Measurements from ENCODE around the gene ABLIM1.

Gene ABLIM1

GRCh38 chr10:114458216-114458920, 199.7 kb downstream of the ABLIM1 start:
- Histone ChIP-seq H3K9ac (no peak overlapping the region), H3K4me1 (no peaks in the 10 kb centered on the region), H3K36me3 (no peaks in the 10 kb centered on the region), H3K4me3 (no peak overlapping the region), H3K4me2 (no peak overlapping the region), H3K27ac (no peak overlapping the region), H3K27me3 (no peaks in the 10 kb centered on the region), H4K20me1 (no peaks in the 10 kb centered on the region), H3K9me3 (no peaks in the 10 kb centered on the region)
- TF ChIP-seq Cebpa-rat (IDR thresholded peaks at IDR 0.05) = no peak

- Histone ChIP-seq H3K27ac (no peak overlapping the region), H3K9me3 (no peaks in the 10 kb centered on the region), H3K9ac (no peak overlapping the region), H4K20me1 (no peaks in the 10 kb centered on the region), H3K4me2 (no peak overlapping the region), H3K27me3 (no peaks in the 10 kb centered on the region), H3K4me1 (no peaks in the 10 kb centered on the region), H3K36me3 (no peaks in the 10 kb centered on the region), H3K4me3 (no peak overlapping the region)
- TF ChIP-seq Cebpa-rat (IDR thresholded peaks at IDR 0.05) = no peak
Measured at GRCh38 chr10:114453576-114453975, 204.5 kb downstream of the ABLIM1 start.

GRCh38 chr10:114448897-114449296, 209.2 kb downstream of the ABLIM1 start:
- no peak for TF ChIP-seq Cebpa-rat (IDR thresholded peaks at IDR 0.05)
- peaks cover 7% of the 10 kb centered on the region for H3K4me1 ChIP-seq

GRCh38 chr10:114445332-114445731, 212.7 kb downstream of the ABLIM1 start:
- Histone ChIP-seq H3K27ac (no peak overlapping the region), H3K4me1 (peaks cover 7% of the 10 kb centered on the region), H3K9ac (no peak overlapping the region), H3K4me3 (no peak overlapping the region), H4K20me1 (no peaks in the 10 kb centered on the region), H3K36me3 (no peaks in the 10 kb centered on the region), H3K4me2 (peak overlapping the region; percentile 45), H3K27me3 (no peaks in the 10 kb centered on the region), H3K9me3 (no peaks in the 10 kb centered on the region)
- no peak for TF ChIP-seq Cebpa-rat (IDR thresholded peaks at IDR 0.05)

More at GRCh38 chr10:114448897-114449296, 209.2 kb downstream of the ABLIM1 start:
- Histone ChIP-seq H3K4me3 (no peak overlapping the region), H3K36me3 (no peaks in the 10 kb centered on the region), H3K9me3 (no peaks in the 10 kb centered on the region), H4K20me1 (no peaks in the 10 kb centered on the region), H3K27me3 (no peaks in the 10 kb centered on the region), H3K4me2 (no peak overlapping the region), H3K9ac (no peak overlapping the region), H3K27ac (no peak overlapping the region)

GRCh38 chr10:114444819-114445218, 213.3 kb downstream of the ABLIM1 start:
- H3K4me3 ChIP-seq = no peak overlapping the region
- no peaks in the 10 kb centered on the region for H3K36me3 ChIP-seq
- H3K9me3 ChIP-seq = no peaks in the 10 kb centered on the region
- H3K27me3 ChIP-seq = no peaks in the 10 kb centered on the region
- no peak overlapping the region for H3K27ac ChIP-seq
- no peak overlapping the region for H3K4me2 ChIP-seq
- no peaks in the 10 kb centered on the region for H4K20me1 ChIP-seq
- TF ChIP-seq Cebpa-rat (IDR thresholded peaks at IDR 0.05) = no peak
- H3K4me1 ChIP-seq = peaks cover 7% of the 10 kb centered on the region
- H3K9ac ChIP-seq = no peak overlapping the region

- Histone ChIP-seq H3K27me3 (no peaks in the 10 kb centered on the region), H3K36me3 (no peaks in the 10 kb centered on the region), H3K4me1 (peaks cover 7% of the 10 kb centered on the region), H4K20me1 (no peaks in the 10 kb centered on the region), H3K4me2 (no peak overlapping the region), H3K9ac (no peak overlapping the region), H3K9me3 (no peaks in the 10 kb centered on the region), H3K27ac (no peak overlapping the region), H3K4me3 (no peak overlapping the region)
- no peak for TF ChIP-seq Cebpa-rat (IDR thresholded peaks at IDR 0.05)
Measured at GRCh38 chr10:114442091-114442630, 215.9 kb downstream of the ABLIM1 start.

- H3K36me3 ChIP-seq = no peaks in the 10 kb centered on the region
- no peak overlapping the region for H3K9ac ChIP-seq
Measured at GRCh38 chr10:114441107-114441506, 217.0 kb downstream of the ABLIM1 start.

GRCh38 chr10:114437473-114438292, 220.4 kb downstream of the ABLIM1 start:
- Histone ChIP-seq H3K4me1 (no peaks in the 10 kb centered on the region), H3K27me3 (no peaks in the 10 kb centered on the region), H4K20me1 (no peaks in the 10 kb centered on the region), H3K4me2 (no peak overlapping the region), H3K9me3 (no peaks in the 10 kb centered on the region), H3K36me3 (no peaks in the 10 kb centered on the region), H3K9ac (no peak overlapping the region), H3K4me3 (no peak overlapping the region), H3K27ac (no peak overlapping the region)
- TF ChIP-seq Cebpa-rat (IDR thresholded peaks at IDR 0.05) = no peak

More at GRCh38 chr10:114441107-114441506, 217.0 kb downstream of the ABLIM1 start:
- no peaks in the 10 kb centered on the region for H3K9me3 ChIP-seq
- H3K27ac ChIP-seq = no peak overlapping the region
- H3K4me3 ChIP-seq = no peak overlapping the region
- TF ChIP-seq Cebpa-rat (IDR thresholded peaks at IDR 0.05) = no peak
- no peak overlapping the region for H3K4me2 ChIP-seq
- H3K4me1 ChIP-seq = peaks cover 7% of the 10 kb centered on the region
- H3K27me3 ChIP-seq = no peaks in the 10 kb centered on the region
- H4K20me1 ChIP-seq = no peaks in the 10 kb centered on the region

- no peaks in the 10 kb centered on the region for H3K9me3 ChIP-seq
- no peak overlapping the region for H3K4me3 ChIP-seq
- H3K9ac ChIP-seq = no peak overlapping the region
- H3K4me2 ChIP-seq = no peak overlapping the region
- H3K4me1 ChIP-seq = no peaks in the 10 kb centered on the region
- no peak for TF ChIP-seq Cebpa-rat (IDR thresholded peaks at IDR 0.05)
- no peak overlapping the region for H3K27ac ChIP-seq
- H3K27me3 ChIP-seq = no peaks in the 10 kb centered on the region
- H3K36me3 ChIP-seq = no peaks in the 10 kb centered on the region
- H4K20me1 ChIP-seq = no peaks in the 10 kb centered on the region
Measured at GRCh38 chr10:114436941-114437340, 221.1 kb downstream of the ABLIM1 start.

- H3K9ac ChIP-seq = no peak overlapping the region
- no peak for TF ChIP-seq Cebpa-rat (IDR thresholded peaks at IDR 0.05)
- no peak overlapping the region for H3K4me2 ChIP-seq
- H3K4me1 ChIP-seq = no peaks in the 10 kb centered on the region
- no peaks in the 10 kb centered on the region for H3K36me3 ChIP-seq
- no peaks in the 10 kb centered on the region for H3K27me3 ChIP-seq
- H3K9me3 ChIP-seq = no peaks in the 10 kb centered on the region
- H3K27ac ChIP-seq = no peak overlapping the region
- no peak overlapping the region for H3K4me3 ChIP-seq
- no peaks in the 10 kb centered on the region for H4K20me1 ChIP-seq
Measured at GRCh38 chr10:114432566-114433093, 225.4 kb downstream of the ABLIM1 start.
